Measurements from ENCODE around the gene AUH. TPM values are rescaled to one million over a fixed set of nuclear protein-coding genes. Genes with fewer than 3 reads are reported as not detected.

Gene AUH
- total and polyA plus RNA-seq, 9 of the 15 experiments (the other 6 are each of a cell fraction or from before 2014, with no cell fraction given) = 3.4 to 29.0 (median 10.1) TPM

GRCh38 chr9:91285729-91286353, 75.9 kb downstream of the AUH start:
- WGBS (ENCODE audit: insufficient coverage, low coverage, missing lambda C conversion rate) = 58% methylated on average over 6 of the region's 6 CpGs
- intact Hi-C loops (cut with micrococcal nuclease) (no loop called here), in situ Hi-C loops (cut with MboI) (no loop called here)
- Histone ChIP-seq H3K4me2 (ENCODE audit: insufficient read depth, low read length) (no peak overlapping the region), H3K9me1 (ENCODE audit: control insufficient read depth, insufficient read depth, low read length) (no peaks in the 10 kb centered on the region), H3K27me3 (ENCODE audit: control insufficient read depth in 2 of 2, insufficient read depth in 2 of 2, low read length in 2 of 2) (no peaks in the 10 kb centered on the region), H3K36me3 (ENCODE audit: control insufficient read depth, insufficient read depth, low read length) (no peaks in the 10 kb centered on the region), H3K27ac (ENCODE audit: extremely low read depth, low read depth, low read length) (no peak overlapping the region), H3K9ac (ENCODE audit: insufficient read depth in 1 of 2, low read depth in 2 of 2, low read length in 2 of 2) (no peak overlapping the region), H4K20me1 (replicated peaks; ENCODE audit: control insufficient read depth, insufficient read depth, low read length) (no peaks in the 10 kb centered on the region), H3K9me3 (replicated peaks; ENCODE audit: control insufficient read depth, insufficient read depth, low read depth, low read length) (no peaks in the 10 kb centered on the region), H2AFZ (ENCODE audit: low read depth, low read length) (no peak overlapping the region), H3K4me1 (replicated peaks in 1 of 2; ENCODE audit: control insufficient read depth in 2 of 2, insufficient read depth in 2 of 2, low read length in 2 of 2) (no peaks in the 10 kb centered on the region), H3K79me2 (ENCODE audit: control insufficient read depth, insufficient read depth, low read length) (no peaks in the 10 kb centered on the region), H3K4me3 (no peak overlapping the region)
- ChIA-PET CTCF (ENCODE audit: low intra/inter-chr PET ratio) (no interaction called here), POLR2A (interaction anchor here (0.6 kb wide), 2 partner anchors 12 to 16 kb away, joined by 3 read pairs; no protein-coding TSS in a partner anchor)
- FAIRE-seq = no peak
- TF ChIP-seq JUNB (CRISPR knock-in tag; conservative IDR thresholded peaks at IDR 0.05) (no peak), ZNF24 (IDR thresholded peaks at IDR 0.05) (no peak), NRF1 (conservative IDR thresholded peaks at IDR 0.05 in 1 of 2, IDR thresholded peaks at IDR 0.05 in 1 of 2) (no peak), ZKSCAN8 (CRISPR knock-in tag; IDR thresholded peaks at IDR 0.05) (no peak), CHD4 (IDR thresholded peaks at IDR 0.05; ENCODE audit: insufficient read depth, insufficient replicate concordance, low read depth, low read length, poor library complexity, severe bottlenecking) (no peak), ZNF282 (CRISPR knock-in tag; IDR thresholded peaks at IDR 0.05) (no peak), NUFIP1 (IDR thresholded peaks at IDR 0.05; ENCODE audit: partially characterized antibody) (no peak), E2F1 (CRISPR knock-in tag; IDR thresholded peaks at IDR 0.05) (no peak)
- TF ChIP-seq, protein P1, sequence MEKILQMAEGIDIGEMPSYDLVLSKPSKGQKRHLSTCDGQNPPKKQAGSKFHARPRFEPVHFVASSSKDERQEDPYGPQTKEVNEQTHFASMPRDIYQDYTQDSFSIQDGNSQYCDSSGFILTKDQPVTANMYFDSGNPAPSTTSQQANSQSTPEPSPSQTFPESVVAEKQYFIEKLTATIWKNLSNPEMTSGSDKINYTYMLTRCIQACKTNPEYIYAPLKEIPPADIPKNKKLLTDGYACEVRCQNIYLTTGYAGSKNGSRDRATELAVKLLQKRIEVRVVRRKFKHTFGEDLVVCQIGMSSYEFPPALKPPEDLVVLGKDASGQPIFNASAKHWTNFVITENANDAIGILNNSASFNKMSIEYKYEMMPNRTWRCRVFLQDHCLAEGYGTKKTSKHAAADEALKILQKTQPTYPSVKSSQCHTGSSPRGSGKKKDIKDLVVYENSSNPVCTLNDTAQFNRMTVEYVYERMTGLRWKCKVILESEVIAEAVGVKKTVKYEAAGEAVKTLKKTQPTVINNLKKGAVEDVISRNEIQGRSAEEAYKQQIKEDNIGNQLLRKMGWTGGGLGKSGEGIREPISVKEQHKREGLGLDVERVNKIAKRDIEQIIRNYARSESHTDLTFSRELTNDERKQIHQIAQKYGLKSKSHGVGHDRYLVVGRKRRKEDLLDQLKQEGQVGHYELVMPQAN (IDR thresholded peaks at IDR 0.05; ENCODE audit: borderline replicate concordance) = no peak
- DNase-seq (ENCODE audit: extremely low read depth in 1 of 4, low spot score in 3 of 4) = no peak
- no peak for ATAC-seq
- no TSS peak for BruUV-seq (replicated peaks)

All from K562 (cell line).